EH (cell line): ENCODE data around the gene SLC4A2.

Experiments
- DNase-seq: peaks from one replicate; pipeline ENCODE4 v3.0.0-alpha.2; 2015; ENCODE audit warnings: low read depth

SLC4A2 gene

DNA sequence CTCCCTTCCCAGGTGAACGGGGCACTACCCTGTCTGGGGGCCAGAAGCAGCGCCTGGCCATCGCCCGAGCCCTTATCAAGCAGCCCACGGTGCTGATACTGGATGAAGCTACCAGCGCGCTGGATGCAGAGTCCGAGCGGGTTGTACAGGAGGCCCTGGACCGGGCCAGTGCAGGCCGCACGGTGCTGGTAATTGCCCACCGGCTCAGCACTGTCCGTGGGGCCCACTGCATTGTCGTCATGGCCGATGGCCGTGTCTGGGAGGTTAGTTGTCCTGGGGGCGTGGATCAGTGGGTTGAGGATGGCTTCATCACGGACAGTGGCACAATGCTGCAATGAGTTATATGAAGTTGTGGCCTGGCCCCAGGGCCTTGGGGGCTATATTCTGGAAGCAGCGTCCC lies 15.4 kb upstream of the SLC4A2 start:
- no peak for DNase-seq

DNA sequence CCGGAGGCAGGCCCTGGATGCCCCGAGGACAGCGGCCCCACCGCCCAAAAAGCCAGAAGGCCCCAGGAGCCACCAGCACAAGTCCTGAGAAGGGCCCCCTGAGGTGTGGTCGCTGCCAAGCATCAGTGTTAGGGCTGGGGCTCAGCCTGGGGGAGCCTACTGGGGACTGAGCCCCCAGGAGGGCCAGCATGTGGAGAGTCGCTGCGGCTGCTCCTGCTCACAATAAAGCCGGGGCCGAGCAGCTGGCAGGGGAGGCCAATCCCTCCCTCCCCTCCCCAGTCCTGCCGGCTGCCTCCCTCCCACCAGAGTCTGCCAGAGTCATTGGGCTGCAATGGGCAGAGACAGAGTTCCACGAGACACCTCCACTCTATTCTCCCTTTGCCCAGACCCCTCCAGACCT lies 14.1 kb upstream of the SLC4A2 start:
- DNase-seq = no peak

DNA sequence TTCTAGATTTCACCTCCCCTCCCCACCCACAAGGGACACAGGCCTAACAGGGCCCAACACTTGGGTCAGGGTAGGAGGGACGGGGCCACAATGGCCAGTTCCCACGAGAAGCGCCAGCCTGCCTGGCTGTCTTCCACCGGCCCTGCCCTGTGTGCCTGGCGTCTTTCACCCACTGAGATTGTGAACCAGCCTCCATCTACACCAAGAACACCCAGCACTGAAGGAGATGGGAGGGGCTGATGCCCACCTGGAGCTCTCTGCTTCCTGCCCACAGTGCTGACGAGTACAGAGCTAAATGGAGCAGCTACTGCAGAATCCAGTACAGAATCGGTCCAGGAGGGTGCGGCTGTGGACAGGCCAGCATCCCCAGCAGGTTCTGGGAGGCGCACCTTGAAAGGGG lies 13.4 kb upstream of the SLC4A2 start:
- no peak for DNase-seq

DNA sequence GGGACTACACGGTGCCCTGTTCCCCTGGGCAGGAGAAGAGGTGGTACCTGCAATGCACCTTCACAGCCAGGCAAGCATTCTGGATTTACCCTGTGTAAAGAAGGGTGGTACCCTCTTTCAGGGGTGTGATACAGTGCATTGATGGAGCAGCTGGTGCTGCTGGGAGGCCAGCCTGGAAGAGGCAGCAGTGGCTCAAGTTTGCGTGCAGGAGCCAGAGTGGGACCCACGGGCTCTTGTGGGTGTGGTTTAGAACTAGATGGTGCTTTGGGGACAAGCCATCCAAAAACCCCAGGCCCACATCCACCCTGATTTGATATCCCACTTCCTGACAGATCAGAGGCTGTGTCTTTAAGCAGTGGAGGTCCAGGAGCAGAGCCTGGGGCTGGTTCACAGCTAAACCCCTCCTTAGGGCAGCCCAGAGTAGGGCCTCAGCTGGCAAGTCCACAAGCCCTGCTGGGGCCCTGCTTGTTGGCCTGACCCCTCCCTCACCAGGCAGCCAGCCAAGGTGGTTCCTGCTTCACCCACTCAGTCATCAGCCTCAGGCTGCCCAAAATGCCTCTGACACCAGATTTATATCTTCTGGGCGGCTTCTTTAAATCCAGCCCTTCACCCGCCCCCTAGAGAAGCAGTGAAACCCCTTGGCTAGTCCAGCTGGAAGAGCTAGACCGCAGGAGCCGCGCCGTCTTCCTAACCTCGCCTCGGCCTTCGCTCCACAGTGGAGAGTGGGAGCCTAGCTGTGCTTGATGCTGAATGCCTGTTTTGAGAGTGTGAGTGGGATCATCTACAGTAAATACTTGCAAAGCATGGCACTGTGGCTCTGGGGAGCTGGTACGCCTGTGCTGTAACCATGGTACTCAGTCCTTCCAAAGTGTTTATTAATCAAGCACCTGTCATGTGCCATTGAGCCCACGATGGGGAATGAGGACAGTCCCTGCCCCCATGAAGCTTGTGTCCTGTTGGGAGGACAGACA lies 12.5 kb upstream of the SLC4A2 start:
- peak; percentile 81 for DNase-seq

DNA sequence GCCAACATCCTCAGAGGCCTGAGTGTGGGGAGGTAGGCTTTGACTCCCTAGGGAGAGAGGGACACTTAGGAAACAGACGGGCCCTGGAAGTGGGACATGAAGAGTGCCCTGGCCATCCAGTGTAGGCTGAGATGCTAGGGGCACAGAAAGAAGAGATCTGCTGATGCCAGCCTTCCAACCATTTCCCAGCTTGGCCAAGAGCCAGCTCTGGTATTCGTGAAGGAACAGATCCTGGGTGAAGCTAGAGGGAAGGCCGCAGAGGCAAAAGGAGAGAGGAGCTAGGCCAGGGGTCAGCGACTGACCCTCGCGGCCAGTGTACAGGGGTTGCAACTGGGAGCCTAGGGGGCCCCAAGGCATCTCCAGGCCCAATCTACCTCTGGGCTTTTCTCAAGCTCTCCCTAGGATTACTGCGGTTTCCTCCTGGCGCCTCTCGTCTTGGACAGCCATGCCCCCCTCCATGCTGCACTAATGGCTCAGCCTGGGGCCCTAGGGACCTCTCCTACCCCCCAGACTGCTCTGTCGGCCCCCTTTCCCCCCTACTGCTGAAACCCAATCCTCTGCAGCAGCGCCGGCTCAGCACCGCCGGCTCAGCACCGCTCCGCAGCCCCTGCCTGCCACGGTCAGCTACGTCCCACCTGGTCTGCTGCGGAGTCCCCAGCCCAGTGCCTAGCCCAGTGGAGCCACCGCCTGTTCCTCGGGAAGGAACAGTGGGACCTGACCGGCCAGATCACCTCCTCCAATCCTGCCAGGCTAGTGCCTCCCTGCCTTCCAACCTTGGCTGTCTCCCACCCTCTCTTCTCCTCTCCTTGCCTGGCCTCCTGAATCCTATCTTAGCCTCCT lies 11.2 kb upstream of the SLC4A2 start, which contains the start of gene ASIC3:
Gene ASIC3, plus strand, starts transcription at position 556 of the 840 bp plus-strand sequence. CDS start 355 bp downstream, outside the sequence.
- no peak for DNase-seq

DNA sequence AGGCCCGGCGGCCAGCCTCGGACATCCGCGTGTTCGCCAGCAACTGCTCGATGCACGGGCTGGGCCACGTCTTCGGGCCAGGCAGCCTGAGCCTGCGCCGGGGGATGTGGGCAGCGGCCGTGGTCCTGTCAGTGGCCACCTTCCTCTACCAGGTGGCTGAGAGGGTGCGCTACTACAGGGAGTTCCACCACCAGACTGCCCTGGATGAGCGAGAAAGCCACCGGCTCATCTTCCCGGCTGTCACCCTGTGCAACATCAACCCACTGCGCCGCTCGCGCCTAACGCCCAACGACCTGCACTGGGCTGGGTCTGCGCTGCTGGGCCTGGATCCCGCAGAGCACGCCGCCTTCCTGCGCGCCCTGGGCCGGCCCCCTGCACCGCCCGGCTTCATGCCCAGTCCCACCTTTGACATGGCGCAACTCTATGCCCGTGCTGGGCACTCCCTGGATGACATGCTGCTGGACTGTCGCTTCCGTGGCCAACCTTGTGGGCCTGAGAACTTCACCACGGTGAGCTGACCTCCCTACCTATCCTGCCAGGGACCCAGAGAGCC lies 10.4 kb upstream of the SLC4A2 start:
- DNase-seq = no peak

DNA sequence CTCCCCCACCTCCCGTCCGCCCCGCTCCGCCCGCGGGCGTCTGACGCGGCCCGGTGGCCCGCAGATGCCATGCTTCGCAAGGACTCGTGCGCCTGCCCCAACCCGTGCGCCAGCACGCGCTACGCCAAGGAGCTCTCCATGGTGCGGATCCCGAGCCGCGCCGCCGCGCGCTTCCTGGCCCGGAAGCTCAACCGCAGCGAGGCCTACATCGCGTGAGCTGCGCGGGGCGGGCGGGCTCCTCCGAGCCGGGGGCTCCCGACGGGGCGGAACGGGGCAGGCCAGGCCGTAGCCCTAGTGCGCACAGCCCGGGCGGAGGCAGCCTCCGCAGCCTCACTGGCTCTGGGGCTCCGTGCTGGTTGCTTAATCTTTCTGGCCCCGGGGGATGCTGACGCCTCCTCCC lies 8.3 kb upstream of the SLC4A2 start:
- peak; percentile 70 for DNase-seq

DNA sequence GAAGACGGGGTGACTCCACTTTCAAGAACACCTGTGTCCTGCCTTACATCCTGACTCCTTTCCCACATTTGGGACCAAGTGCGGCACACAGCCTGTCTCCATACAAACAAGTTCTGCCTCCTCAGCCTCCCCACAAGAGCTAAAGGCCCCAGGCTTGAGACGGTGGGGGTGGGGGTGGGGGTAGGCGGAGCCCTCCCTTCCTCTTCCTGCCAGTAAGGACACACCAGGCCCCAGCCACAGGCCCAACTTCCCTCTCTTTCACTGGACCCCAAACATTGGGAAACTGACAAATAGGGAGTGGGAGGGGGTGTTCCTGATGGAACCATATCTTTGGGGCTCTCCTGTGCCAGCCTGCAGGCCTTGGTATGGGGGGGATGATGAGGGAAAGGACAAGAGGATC lies 6.3 kb upstream of the SLC4A2 start:
- no peak for DNase-seq

DNA sequence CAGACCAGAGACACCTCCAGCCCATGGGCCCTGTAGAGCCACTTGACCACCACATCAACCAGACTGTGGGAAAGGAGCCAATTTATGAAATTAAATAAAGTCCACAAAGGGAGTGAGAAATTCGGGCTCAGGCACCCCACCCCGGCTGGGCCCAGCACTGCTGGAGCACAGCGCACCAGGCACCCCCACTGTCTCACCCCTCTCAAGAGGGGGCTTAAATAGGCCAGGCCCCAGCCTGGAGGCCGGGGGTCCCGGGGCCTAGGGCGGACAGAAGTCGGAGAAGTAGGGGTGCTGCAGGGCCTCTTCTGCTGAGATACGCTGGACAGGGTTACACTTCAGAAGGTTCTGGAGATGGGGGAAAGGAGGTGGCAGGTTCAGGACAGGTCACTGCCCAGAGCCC lies 5.6 kb upstream of the SLC4A2 start:
- no peak for DNase-seq

DNA sequence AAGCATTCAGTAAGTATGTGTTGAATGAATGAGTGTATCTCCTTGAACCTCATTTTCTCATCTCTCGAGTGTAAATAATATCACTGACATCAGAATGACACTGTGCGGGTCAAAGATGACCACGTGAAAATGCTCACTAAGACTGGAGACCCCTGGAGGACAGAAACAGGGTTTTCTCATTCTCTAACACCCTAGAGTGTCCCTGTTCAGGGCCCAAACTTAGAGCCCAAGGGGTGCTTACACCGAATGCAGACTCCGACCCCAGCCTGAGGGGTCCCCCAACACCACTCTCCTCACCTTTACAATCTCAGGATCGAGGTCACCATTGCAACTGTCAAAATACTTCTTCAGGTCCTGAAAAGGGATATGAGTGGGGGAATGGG lies 3.1 kb upstream of the SLC4A2 start:
- DNase-seq = no peak

DNA sequence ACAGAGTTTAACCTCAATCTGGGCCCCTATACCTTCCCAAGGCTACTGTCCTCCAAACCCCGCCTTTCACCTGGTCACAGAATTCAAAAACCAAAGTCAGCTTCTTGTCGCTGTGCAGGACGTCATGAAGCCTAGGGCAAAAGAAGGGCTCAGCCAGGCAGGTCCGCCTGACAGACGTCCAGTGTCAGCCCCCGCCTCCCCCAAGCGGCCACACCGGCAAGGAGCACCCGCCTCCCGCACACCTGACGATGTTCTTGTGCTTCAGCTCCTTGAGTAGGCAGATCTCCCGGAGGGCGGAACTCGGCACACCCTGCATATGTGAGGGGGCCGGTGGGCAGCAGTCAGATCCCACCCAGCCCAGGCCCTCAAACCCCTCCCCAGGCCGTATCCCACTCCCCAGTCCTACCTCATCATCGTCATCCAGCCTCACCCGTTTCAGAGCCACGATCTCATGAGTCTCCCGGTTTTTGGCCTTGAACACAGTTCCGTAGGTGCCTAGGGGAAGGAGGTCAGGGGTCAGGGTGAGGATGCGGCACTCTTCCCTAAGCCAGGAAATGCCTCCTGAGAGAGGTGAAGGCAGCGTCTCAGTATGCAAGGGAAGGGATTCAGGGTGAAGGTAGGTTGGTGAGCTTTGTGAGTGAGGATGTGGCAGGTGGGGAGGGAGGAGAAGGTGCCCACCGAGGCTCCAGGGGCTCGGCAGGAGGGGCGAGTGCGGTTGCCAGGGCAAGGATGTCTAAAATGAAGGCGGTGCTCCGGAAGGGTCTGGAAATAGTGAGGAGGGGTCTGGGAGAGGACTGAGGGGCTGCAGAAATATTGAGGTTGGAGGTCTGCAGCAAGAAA lies 2.5 kb upstream of the SLC4A2 start:
- DNase-seq = no peak

DNA sequence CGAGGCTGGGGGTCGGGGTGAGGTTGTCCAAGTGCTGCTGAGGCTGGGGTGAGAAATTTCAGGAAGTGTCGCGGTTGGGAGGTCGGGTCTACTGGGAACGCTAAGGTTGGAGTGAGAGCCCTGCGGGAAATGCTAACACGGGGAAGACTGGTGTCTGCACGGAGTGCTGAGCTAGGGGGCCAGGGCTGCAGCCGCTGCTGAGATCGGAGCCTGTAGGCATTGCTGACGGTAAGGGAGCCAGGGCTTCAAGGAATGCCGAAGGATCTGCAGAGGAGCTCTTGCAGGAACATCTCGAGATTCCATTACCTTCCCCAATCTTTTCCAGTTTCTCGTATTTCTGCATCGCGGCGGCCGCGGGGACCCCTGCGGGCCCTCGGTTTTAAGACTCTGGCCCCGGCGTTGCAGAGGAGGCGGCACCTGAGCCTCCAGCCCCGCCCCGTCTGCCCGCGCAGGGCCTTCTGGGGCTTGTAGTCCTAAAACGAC lies 1.8 kb upstream of the SLC4A2 start, which contains the start of gene CDK5:
Gene CDK5, minus strand, starts transcription at position 392 of the 483 bp plus-strand sequence. Its CDS starts 49 bp downstream, at position 343.
- no peak for DNase-seq

DNA sequence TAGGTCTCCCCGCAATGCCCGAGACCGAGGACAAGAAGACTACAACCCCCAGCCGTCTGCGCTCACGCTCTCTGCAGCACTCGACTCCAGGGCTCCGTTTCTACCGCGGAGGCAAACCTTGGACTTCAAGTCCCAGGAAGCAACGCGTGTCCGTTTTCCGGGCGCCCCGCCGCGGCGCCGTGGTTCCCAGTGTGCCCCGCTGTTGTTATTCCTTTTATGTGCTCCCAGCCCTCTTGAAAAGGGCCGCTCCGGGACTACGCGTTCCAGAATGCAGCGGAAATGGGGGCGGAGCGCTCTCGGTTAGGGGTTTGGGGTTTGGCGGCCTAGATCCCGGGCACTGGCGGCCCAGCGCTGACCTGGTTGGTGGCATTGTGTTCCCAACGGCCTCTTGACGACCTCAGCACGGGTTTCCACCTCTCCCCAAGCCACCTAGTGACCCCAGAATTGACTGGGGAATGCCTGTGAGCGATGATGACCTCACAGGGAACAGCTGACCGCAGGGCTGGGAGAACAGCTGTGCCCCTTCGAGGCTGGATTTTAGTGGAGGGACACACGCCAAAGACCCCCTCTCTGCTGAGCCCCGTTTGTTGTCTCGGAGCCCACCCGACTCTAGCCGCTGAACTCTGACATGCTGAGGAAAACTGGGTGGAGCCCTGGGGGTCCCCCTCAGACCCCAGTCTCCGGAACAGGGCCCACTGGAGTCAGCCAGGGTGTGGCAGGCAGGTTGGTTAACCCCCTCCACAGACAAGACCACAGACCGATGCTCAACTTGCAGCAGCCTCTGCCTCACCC lies 1.2 kb upstream of the SLC4A2 start:
- peak; percentile 100 for DNase-seq

DNA sequence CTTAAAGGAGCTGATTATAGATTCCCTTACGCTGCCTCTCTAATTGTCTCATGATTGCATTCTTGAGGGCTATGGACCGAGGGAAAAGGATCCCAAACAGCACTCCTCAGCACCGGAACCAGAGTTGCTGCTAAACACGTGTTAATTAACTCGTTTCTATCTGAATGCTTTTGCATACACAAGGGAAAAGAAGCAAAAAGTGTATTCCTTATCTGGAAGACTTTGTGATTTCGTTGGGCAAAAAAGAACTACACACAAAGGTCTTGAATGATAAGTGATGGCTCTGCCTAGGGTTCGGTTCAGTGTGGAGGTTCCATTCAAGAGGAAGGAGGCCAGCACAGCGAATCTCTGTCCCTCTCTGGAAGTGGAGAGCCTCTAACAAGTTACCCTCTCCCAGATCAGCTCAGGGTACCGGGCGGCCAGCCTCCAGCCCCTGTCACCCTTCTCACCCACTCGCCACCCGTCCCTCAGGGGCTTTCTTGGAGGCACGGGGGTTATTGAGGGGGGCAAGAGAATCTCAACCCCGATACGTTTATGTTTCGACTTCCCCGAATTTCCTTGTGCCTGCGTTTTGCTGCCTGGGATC lies 515 bp upstream of the SLC4A2 start:
- peak; percentile 35 for DNase-seq

DNA sequence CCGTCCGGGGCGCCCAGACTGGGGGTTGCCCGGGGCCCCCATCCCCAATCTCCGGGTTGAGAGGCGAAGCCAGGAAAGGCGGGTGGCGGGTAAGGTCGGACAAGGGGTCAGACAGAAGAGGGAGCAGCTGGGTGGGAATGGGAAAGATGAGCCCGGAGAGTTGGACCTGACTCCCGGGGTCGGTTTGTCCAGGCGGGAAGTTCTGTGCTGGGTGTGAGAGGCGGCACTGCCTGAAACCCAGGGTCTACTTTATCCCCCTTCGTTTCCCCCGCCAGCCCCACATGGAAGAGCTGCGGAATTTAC lies 675 bp downstream of the SLC4A2 start:
- no peak for DNase-seq

DNA sequence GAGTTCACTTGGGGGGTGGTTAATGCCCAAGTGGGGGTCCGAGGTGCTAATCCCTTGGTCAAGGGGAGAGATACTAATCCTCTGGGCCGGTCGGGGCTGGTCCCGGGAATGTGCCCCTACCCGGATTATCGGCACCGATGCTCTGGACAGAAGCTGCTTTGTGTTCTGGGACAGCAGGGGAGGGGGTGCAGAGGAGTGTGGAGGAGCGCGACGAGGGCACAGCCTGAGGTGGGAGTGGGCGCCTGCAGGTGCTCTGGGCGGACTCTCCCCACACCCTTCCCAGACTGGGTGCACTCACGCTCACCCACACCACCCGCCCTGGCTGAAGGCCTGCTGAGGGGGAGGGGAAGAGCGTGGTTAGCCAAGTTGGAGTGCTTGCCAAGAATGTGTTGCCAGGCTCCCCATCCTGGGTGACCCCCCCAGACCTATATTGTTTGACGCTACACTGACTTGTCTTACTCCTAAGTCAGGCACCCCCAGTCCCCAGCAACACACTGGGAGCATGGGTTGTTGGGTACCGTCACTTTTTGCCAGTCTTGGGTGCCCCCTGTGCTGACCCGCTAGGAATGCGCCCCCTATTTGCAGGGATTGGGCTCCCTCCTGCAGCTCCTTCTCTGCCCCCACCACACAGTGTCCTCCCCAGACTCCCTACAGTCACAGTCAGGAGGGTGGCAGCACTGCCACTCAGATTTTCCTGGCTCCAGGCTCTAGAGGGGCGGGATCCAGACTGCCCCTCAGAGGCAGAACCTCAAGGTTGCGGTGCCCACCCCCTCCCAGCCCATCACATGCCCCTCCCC lies 1.2 kb downstream of the SLC4A2 start:
- peak; percentile 56 for DNase-seq

DNA sequence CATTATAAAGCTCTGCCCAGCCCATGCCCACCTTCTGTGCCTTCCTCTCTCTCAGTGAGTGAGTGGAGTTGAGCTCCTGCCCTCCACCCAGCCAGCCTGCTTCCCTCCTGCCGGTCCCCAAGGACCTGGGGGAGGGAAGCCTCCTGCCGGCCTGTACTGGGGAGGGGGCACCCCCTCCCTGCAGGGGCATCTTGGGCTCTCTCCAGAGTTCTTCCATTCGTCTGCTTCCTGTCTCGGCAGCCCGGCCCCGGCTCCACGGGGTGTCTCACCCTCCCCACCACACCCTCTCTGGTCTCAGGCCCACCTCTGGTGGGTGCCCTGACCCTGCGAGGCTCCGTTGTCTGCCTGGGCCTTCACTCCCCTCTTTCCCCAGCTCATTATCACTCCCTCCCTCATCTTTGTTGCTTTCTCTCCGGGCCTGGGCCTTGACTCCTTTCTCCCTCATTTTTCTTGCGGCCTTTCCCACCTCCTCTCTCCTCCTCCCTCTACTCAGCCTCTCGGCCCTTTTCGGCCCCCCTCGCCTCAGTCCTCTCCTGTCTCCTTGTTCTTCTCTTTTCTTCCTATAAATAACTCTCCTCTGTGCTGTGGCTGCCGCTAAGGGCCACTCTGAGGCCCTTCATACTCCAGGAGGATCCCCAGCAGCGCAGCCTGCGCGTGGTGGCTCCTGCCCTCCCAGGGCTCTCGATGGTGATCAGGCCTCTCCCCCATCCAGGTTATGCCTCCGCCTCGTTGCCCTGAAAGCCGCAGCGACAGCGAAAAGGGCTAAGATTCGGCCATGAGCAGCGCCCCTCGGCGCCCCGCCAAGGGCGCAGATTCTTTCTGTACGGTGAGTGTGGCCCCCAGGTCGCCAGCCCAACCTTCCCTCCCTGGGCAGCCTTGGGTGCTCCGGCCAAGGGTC lies 2.1 kb downstream of the SLC4A2 start:
- DNase-seq = no peak

DNA sequence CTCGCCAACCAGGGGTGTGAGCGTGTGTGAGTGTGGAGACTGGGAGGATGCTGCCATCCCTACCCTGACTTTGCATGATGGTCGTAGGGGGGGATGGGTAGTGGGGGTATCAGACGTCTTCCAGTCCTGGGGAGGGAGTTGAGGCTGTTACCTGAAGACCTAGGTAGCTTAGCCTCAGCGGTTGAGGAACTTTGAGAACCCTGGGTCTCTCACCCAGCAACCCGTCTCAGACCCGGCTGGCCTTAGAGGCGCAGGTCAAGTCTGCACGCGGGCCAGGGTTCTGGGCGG lies 2.7 kb downstream of the SLC4A2 start:
- no peak for DNase-seq
